ENCODE measurements around the gene SNX20. TPM values are rescaled to one million over a fixed set of nuclear protein-coding genes. Genes with fewer than 3 reads are reported as not detected.
A peak's percentile ranks its signal among the peaks of the same experiment; 100 is the strongest.

Gene SNX20
- polyA plus RNA-seq, 4 donors = 0.22 to 3.0 (median 1.3) TPM

DNA sequence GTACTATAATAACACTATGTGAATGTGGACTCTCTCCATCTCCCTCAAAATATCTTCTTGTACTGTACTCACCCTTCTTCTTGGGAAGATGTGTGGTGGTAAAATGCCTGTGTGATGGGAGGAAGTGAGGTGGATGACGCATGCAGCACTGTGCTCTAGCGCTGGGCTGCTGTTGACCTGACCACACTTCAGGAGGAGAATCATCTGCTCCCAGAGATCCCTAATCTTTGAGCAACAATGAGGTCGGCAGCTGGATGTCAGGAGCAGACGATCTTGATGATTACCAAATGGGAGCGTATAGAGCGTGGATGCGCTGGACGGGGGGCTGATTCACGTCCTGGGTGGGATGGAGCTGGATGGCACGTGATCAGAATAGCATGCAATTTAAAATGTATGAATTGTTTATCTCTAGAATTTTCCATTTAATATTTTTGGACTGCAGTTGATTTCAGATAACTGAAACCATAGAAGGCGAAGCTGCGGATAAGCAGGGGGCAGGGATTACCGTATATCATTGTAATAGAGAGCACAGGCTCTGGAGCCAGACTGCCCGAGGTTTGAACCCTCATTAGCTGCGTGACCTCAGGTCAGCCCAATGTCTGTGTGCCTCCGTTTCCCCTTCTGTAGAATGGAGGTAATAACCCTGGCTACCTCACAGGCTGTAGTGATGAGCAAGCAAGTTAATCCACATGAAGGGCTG, 37.1 kb upstream of the SNX20 start:
- H3K4me3 ChIP-seq (ENCODE audit: low read depth in 1 of 3, low read length in 3 of 3) = no peak overlapping the region
- no peaks in the 10 kb centered on the region for H3K9me3 ChIP-seq (ENCODE audit: control insufficient read depth in 2 of 2, insufficient read depth in 1 of 2, low read depth in 1 of 2, low read length in 1 of 2)
- peaks cover 0 to 27% (median 0%) of the 10 kb centered on the region in 3 donors for H3K4me1 ChIP-seq (ENCODE audit: control insufficient read depth in 3 of 3, insufficient read depth in 2 of 3, low read depth in 1 of 3, low read length in 2 of 3)
- no peaks in the 10 kb centered on the region for H3K27me3 ChIP-seq (ENCODE audit: control insufficient read depth in 3 of 3, insufficient read depth in 3 of 3, low read length in 3 of 3)
- no peaks in the 10 kb centered on the region for H3K36me3 ChIP-seq (ENCODE audit: control insufficient read depth in 3 of 3, insufficient read depth in 2 of 3, low read depth in 1 of 3, low read length in 3 of 3)
- no peak for DNase-seq
- H3K27ac ChIP-seq (ENCODE audit: low read depth in 1 of 3, low read length in 2 of 3) = no peak overlapping the region
- 68 to 88% (median 86%) methylated on average over 16 of the region's 16 CpGs for WGBS, 3 donors
- FAIRE-seq = no peak

DNA sequence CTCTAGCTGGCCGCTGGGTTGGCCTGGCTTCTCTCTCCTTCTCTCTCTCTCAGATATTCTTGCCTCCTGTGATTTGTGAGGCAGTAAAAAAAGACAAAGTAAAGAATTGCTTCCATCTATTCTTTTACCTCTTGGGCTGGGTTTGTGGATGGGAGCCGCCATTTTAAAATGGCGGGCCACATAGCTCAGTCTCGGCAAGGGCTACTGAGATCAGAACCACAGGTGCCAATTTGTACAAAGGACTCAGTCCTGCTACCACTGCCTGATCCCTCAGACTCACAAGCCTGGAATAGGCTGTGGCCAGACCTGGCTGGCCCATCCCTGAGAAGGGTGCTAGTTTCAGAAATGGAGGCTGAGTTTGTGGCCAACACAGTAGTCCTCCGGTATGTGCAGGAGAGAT, 36.4 kb upstream of the SNX20 start:
- H3K4me1 ChIP-seq (ENCODE audit: control insufficient read depth in 3 of 3, insufficient read depth in 2 of 3, low read depth in 1 of 3, low read length in 2 of 3) = peaks cover 0 to 34% (median 0%) of the 10 kb centered on the region in 3 donors
- H3K27ac ChIP-seq (ENCODE audit: low read depth in 1 of 3, low read length in 2 of 3) = no peak overlapping the region
- no peak overlapping the region for H3K4me3 ChIP-seq (ENCODE audit: low read depth in 1 of 3, low read length in 3 of 3)
- FAIRE-seq (no peak), DNase-seq (no peak)
- 87 to 97% (median 89%) methylated on average over 5 of the region's 5 CpGs for WGBS, 3 donors
- no peaks in the 10 kb centered on the region for H3K27me3 ChIP-seq (ENCODE audit: control insufficient read depth in 3 of 3, insufficient read depth in 3 of 3, low read length in 3 of 3)
- H3K36me3 ChIP-seq (ENCODE audit: control insufficient read depth in 3 of 3, insufficient read depth in 2 of 3, low read depth in 1 of 3, low read length in 3 of 3) = no peaks in the 10 kb centered on the region
- H3K9me3 ChIP-seq (ENCODE audit: control insufficient read depth in 2 of 2, insufficient read depth in 1 of 2, low read depth in 1 of 2, low read length in 1 of 2) = no peaks in the 10 kb centered on the region

DNA sequence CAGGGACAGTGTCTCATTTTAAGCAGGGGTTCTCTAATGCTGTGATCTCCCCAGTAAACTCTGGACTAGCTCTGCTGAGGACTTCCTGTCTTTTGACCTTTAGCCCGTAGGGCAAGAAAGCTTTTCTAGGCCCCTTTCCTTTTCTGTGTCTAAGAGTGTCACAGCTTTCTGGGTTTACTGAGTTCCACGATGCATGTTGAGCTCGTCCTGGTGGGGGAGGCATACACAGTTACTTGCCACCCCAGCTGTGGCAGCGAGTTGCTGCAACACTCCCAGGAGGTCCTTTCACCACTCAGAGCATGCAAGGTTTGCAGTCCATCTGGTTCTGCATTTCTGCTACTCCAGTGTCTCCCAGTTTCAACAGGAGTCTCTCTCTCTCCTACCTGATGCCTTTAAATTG, 36.0 kb upstream of the SNX20 start:
- H3K4me1 ChIP-seq (ENCODE audit: control insufficient read depth in 3 of 3, insufficient read depth in 2 of 3, low read depth in 1 of 3, low read length in 2 of 3) = peaks cover 0 to 38% (median 0%) of the 10 kb centered on the region in 3 donors
- DNase-seq = peak in 1 of 2 donors; percentile 52
- H3K27ac ChIP-seq (ENCODE audit: low read depth in 1 of 3, low read length in 2 of 3) = no peak overlapping the region
- no peaks in the 10 kb centered on the region for H3K36me3 ChIP-seq (ENCODE audit: control insufficient read depth in 3 of 3, insufficient read depth in 2 of 3, low read depth in 1 of 3, low read length in 3 of 3)
- H3K4me3 ChIP-seq (ENCODE audit: low read depth in 1 of 3, low read length in 3 of 3) = no peak overlapping the region
- no peaks in the 10 kb centered on the region for H3K27me3 ChIP-seq (ENCODE audit: control insufficient read depth in 3 of 3, insufficient read depth in 3 of 3, low read length in 3 of 3)
- WGBS, 3 donors = 48 to 66% (median 55%) methylated on average over 4 of the region's 4 CpGs
- no peaks in the 10 kb centered on the region for H3K9me3 ChIP-seq (ENCODE audit: control insufficient read depth in 2 of 2, insufficient read depth in 1 of 2, low read depth in 1 of 2, low read length in 1 of 2)
- no peak for FAIRE-seq

GRCh38 chr16:50712956-50713355, 31.8 kb upstream of the SNX20 start:
- DNase-seq = no peak
- WGBS, 3 donors = 80% methylated on average over 4 of the region's 4 CpGs
- no peak for FAIRE-seq
- Histone ChIP-seq H3K36me3 (ENCODE audit: control insufficient read depth in 3 of 3, insufficient read depth in 2 of 3, low read depth in 1 of 3, low read length in 3 of 3) (no peaks in the 10 kb centered on the region), H3K27ac (ENCODE audit: low read depth in 1 of 3, low read length in 2 of 3) (no peak overlapping the region), H3K9me3 (ENCODE audit: control insufficient read depth in 2 of 2, insufficient read depth in 1 of 2, low read depth in 1 of 2, low read length in 1 of 2) (no peaks in the 10 kb centered on the region), H3K4me1 (ENCODE audit: control insufficient read depth in 3 of 3, insufficient read depth in 2 of 3, low read depth in 1 of 3, low read length in 2 of 3) (peaks cover 0 to 35% (median 0%) of the 10 kb centered on the region in 3 donors), H3K27me3 (ENCODE audit: control insufficient read depth in 3 of 3, insufficient read depth in 3 of 3, low read length in 3 of 3) (no peaks in the 10 kb centered on the region), H3K4me3 (ENCODE audit: low read depth in 1 of 3, low read length in 3 of 3) (no peak overlapping the region)

- Histone ChIP-seq H3K4me1 (ENCODE audit: control insufficient read depth in 3 of 3, insufficient read depth in 2 of 3, low read depth in 1 of 3, low read length in 2 of 3) (peaks cover 0 to 33% (median 0%) of the 10 kb centered on the region in 3 donors), H3K27ac (ENCODE audit: low read depth in 1 of 3, low read length in 2 of 3) (no peak overlapping the region), H3K27me3 (ENCODE audit: control insufficient read depth in 3 of 3, insufficient read depth in 3 of 3, low read length in 3 of 3) (no peaks in the 10 kb centered on the region), H3K36me3 (ENCODE audit: control insufficient read depth in 3 of 3, insufficient read depth in 2 of 3, low read depth in 1 of 3, low read length in 3 of 3) (no peaks in the 10 kb centered on the region), H3K9me3 (ENCODE audit: control insufficient read depth in 2 of 2, insufficient read depth in 1 of 2, low read depth in 1 of 2, low read length in 1 of 2) (no peaks in the 10 kb centered on the region), H3K4me3 (ENCODE audit: low read depth in 1 of 3, low read length in 3 of 3) (no peak overlapping the region)
- WGBS, 3 donors = 67 to 79% (median 76%) methylated on average over 3 of the region's 3 CpGs
- peak in 1 of 2 donors; percentile 53 for DNase-seq
- no peak for FAIRE-seq
Observed at GRCh38 chr16:50712560-50712898, 31.4 kb upstream of the SNX20 start.

- DNase-seq = no peak
- H3K4me3 ChIP-seq (ENCODE audit: low read depth in 1 of 3, low read length in 3 of 3) = no peak overlapping the region
- no peaks in the 10 kb centered on the region for H3K27me3 ChIP-seq (ENCODE audit: control insufficient read depth in 3 of 3, insufficient read depth in 3 of 3, low read length in 3 of 3)
- H3K4me1 ChIP-seq (ENCODE audit: control insufficient read depth in 3 of 3, insufficient read depth in 2 of 3, low read depth in 1 of 3, low read length in 2 of 3) = peaks cover 0 to 27% (median 0%) of the 10 kb centered on the region in 3 donors
- H3K27ac ChIP-seq (ENCODE audit: low read depth in 1 of 3, low read length in 2 of 3) = no peak overlapping the region
- WGBS, 3 donors = 90 to 91% (median 91%) methylated on average over 25 of the region's 25 CpGs
- H3K9me3 ChIP-seq (ENCODE audit: control insufficient read depth in 2 of 2, insufficient read depth in 1 of 2, low read depth in 1 of 2, low read length in 1 of 2) = no peaks in the 10 kb centered on the region
- FAIRE-seq = no peak
- H3K36me3 ChIP-seq (ENCODE audit: control insufficient read depth in 3 of 3, insufficient read depth in 2 of 3, low read depth in 1 of 3, low read length in 3 of 3) = no peaks in the 10 kb centered on the region
Observed at GRCh38 chr16:50711862-50712559, 30.9 kb upstream of the SNX20 start.

DNA sequence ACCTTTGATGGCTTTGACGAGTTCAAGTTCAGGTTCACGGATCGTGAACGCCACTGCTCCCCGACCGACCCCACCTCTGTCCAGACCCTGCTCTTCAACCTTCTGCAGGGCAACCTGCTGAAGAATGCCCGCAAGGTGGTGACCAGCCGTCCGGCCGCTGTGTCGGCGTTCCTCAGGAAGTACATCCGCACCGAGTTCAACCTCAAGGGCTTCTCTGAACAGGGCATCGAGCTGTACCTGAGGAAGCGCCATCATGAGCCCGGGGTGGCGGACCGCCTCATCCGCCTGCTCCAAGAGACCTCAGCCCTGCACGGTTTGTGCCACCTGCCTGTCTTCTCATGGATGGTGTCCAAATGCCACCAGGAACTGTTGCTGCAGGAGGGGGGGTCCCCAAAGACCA, 29.9 kb upstream of the SNX20 start:
- whole genome bisulfite sequencing, 3 donors = 94 to 96% (median 96%) methylated on average over 21 of the region's 21 CpGs

DNA sequence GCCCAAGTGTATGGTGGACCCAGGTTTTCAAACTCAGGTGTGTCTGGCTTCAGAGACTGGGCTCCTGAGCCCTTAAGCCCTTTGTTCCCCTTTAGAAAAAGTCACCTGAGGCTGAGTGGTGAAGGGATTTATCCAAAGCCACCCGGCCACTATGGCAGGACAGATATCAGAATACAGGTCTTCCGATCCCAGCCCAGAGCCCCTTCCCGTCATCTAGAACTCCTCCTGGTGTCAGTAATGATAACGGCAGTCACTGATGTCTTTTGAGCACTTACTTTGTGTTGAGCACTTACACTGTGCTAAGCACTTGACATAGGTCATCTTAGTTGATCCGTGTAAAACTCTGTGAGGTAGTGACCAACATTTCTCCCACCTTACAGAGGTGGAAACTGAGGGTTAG, 28.9 kb upstream of the SNX20 start:
- no peak overlapping the region for H3K4me3 ChIP-seq (ENCODE audit: low read depth in 1 of 3, low read length in 3 of 3)

More for the DNA sequence above, 29.9 kb upstream of the SNX20 start:
- Histone ChIP-seq H3K4me1 (ENCODE audit: control insufficient read depth in 3 of 3, insufficient read depth in 2 of 3, low read depth in 1 of 3, low read length in 2 of 3) (peaks cover 0 to 22% (median 0%) of the 10 kb centered on the region in 3 donors), H3K36me3 (ENCODE audit: control insufficient read depth in 3 of 3, insufficient read depth in 2 of 3, low read depth in 1 of 3, low read length in 3 of 3) (no peaks in the 10 kb centered on the region), H3K4me3 (ENCODE audit: low read depth in 1 of 3, low read length in 3 of 3) (no peak overlapping the region), H3K9me3 (ENCODE audit: control insufficient read depth in 2 of 2, insufficient read depth in 1 of 2, low read depth in 1 of 2, low read length in 1 of 2) (no peaks in the 10 kb centered on the region), H3K27me3 (ENCODE audit: control insufficient read depth in 3 of 3, insufficient read depth in 3 of 3, low read length in 3 of 3) (no peaks in the 10 kb centered on the region), H3K27ac (ENCODE audit: low read depth in 1 of 3, low read length in 2 of 3) (no peak overlapping the region)
- FAIRE-seq (no peak), DNase-seq (no peak)

More for the DNA sequence above, 28.9 kb upstream of the SNX20 start:
- DNase-seq (no peak), FAIRE-seq (no peak)
- H3K4me1 ChIP-seq (ENCODE audit: control insufficient read depth in 3 of 3, insufficient read depth in 2 of 3, low read depth in 1 of 3, low read length in 2 of 3) = peaks cover 0 to 21% (median 0%) of the 10 kb centered on the region in 3 donors
- no peaks in the 10 kb centered on the region for H3K9me3 ChIP-seq (ENCODE audit: control insufficient read depth in 2 of 2, insufficient read depth in 1 of 2, low read depth in 1 of 2, low read length in 1 of 2)
- WGBS, 3 donors = 82 to 93% (median 83%) methylated on average over 5 of the region's 5 CpGs
- H3K27ac ChIP-seq (ENCODE audit: low read depth in 1 of 3, low read length in 2 of 3) = no peak overlapping the region
- H3K27me3 ChIP-seq (ENCODE audit: control insufficient read depth in 3 of 3, insufficient read depth in 3 of 3, low read length in 3 of 3) = no peaks in the 10 kb centered on the region
- no peaks in the 10 kb centered on the region for H3K36me3 ChIP-seq (ENCODE audit: control insufficient read depth in 3 of 3, insufficient read depth in 2 of 3, low read depth in 1 of 3, low read length in 3 of 3)
